HTR-8/SVneo (cell line): ENCODE data around the gene GABBR1.

Experiments
- DNase-seq: peaks from one replicate; pipeline ENCODE4 v3.0.0; 2011; ENCODE audit warnings: low spot score, mixed read lengths; ENCODE audit not compliant: insufficient read length
- FAIRE-seq: peaks from 2 replicates; lab custom pipeline; 2011; peaks lifted over from hg19 to GRCh38; lab: Jason Lieb, UNC

GABBR1 gene

GRCh38 chr6:29655658-29656057 is 22.7 kb upstream of the GABBR1 start:
- FAIRE-seq (no peak), DNase-seq (no peak)

- FAIRE-seq (no peak), DNase-seq (peak; percentile 62)
Observed at GRCh38 chr6:29653452-29654038, 20.6 kb upstream of the GABBR1 start.

DNA sequence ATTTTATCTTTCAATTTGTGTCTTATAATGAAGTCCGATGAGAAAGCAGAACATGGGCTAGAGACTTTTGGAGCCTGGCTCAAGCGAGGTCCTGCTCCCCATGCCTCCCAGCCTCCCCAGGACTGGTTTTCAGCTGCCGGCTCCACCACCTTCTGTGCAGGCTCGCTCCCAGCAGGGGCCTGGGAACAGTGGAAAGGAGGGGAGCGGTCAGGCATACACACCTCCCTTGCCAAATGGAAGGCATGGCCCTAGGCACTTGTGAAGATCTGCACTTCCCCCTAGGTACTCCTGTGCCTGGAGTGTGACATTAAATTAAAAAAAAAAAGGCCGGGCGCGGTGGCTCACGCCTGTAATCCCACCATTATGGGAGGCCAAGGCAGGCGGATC is 19.2 kb upstream of the GABBR1 start:
- DNase-seq (no peak), FAIRE-seq (no peak)

DNA sequence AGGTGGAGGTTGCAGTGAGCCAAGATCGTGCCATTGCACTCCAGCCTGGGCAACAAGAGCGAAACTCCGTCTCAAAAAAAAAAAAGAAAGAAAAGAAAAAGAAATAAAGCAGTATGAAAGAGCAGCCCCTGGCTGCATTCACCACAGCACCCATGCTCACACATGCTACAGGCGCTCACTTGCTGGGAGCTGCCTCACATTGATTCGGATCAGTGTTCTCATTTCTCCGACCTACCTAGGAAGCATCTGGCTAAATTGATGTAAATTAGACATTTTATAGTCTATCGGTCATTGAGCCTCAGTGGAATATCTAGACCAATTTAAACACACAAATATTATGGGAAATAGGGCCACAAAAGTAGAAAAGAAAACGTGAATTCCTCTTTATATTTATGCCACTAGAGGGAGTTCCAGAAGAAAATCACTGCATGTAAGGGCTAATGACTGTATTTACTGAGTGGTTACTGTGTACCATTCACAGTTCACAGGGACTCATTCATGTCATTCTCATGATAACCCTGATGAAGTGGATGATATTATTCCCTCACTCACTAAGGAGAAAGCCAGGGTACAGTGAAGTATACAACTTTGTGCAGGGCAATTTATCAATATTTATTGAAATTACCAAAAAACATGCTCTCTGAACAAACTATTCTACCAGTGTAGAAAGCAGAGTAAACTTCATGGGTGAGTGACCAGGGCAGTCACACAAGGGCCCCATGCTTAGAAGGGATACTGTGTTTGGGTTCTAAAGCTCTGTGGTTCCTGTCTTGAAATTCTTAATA is 18.6 kb upstream of the GABBR1 start:
- FAIRE-seq (no peak), DNase-seq (peak; percentile 56)

DNA sequence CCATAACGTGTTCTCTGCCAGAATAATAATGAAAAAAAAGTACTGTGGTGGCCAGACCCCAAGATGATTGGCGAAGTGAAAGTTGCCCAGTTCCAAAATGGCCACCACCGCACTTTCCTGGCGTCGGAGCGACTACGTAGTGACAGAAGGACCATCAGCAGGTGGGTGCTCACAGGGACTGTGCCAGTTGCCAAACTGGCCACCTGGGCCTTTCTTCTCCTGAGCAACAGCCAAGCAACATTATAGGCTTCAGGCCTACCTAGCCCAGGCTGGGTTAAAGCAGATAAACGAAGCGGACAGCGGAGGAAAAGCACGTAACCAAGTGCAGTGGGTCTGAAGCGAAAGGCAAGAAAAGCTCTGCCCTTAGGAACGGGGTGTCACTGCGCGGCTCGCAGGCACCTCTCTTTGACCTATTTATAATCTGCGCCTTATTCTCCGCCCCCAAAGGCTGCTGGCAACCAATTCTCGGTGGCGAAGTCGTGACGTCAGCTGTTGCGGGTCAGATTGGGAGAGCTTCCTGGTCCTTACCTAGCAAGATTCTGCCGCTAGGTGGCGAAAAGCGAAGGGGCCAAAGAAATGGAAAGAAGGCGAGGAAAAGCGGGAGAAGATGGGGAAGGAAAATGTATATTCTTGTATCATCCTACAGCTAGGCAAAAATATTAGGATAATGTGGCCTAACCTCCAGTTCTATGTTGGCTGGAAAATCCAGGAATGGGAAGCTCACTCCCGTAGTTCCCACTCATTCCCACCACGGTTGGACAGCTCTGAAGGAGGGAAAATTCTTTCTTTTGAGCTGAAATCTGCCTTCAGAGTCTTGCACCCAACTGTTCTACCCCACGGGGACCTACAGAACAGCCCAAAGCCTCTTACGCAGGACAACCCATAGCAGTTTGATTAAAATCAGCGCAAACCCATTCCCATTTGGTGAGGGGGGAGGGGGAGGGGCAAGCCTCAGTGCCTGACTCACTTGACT is 17.0 kb upstream of the GABBR1 start:
- peak; percentile 93 for FAIRE-seq
- DNase-seq: peak; percentile 97

- DNase-seq (no peak), FAIRE-seq (no peak)
Observed at GRCh38 chr6:29647927-29648642, 15.1 kb upstream of the GABBR1 start.

DNA sequence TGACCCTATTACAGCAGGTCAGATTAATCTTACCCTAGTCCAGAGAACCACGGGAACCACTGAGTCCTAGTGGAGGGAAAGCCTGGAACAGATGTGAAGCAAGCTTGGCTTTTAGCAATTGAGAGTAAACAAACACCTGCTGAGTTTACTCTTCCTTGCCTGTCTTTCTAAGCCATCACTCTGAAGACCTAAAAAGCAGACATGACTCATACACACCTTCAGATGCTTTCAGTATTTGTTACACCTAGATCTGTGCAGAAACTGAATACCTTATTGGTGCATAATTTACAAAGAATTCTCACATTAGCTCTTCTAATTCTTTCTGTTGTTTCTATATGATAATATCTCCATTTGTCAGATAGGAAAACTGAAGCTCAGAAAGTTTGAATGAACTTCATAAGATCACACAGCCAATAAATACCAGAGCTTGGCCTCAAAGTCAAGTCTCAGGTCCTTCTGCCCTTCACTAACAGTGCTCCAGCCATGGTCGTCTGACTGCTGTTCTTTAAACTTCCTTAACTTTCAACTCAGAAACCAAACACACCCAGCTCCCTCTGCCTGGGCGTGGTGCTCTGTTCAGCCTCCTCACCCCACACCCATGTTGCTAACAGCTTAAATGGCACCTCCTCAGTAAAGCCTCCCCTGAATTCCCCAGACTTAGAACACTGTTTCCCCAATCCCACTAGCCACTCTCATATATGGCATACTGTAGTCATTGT is 8.6 kb upstream of the GABBR1 start:
- FAIRE-seq: no peak
- no peak for DNase-seq

GRCh38 chr6:29637247-29637646 is 4.3 kb upstream of the GABBR1 start:
- FAIRE-seq: no peak
- no peak for DNase-seq

DNA sequence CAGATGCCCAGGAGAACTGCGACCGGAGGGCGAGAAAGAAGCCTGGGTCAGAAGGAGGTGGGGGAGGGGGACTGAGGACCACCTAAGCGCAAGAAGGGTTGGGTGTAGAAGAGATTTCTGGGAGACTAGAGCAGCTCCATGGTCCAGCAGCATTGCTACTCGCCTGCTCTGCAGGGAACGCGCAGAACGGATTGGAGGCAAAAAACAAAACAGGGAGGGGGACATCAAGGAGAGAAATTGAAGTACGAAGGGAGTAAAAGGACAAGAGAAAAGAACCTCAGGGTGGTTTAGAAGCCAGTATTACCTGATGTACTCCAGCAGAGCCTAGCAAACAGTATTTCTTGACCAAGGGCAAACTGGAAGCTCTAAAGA is 537 bp upstream of the GABBR1 start:
- DNase-seq: no peak
- FAIRE-seq: no peak

- peak; percentile 59 for DNase-seq
- FAIRE-seq: no peak
Observed at GRCh38 chr6:29631860-29632731, 887 bp downstream of the GABBR1 start.

DNA sequence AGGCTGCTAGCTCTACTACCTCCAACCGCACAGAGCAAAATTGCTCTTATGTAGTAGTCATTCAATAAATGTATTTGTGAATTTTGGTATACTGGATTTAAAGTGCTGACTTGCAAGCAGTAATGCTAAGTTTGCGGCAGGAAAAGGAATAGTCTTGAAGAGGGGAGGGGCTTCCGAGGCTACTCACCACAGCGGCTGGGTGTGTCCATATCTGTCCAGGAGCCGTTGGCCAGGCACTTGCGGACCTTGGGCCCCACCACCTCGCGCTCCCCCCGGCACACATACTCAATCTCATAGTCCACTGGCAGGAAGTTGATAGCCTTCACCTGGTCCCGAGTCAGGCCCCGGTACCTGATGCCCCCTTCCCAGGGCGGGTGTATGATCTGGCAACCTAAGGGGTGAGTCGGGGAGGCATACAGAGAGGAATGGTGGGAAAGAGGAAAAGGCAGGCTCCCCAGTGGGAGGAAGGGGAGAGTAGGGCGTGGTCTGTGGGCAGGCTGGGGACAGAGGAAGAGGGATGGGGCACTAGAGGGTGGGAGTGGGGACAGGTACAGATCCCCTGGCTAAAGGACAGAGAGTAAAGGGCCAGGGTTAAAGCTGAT is 1.7 kb downstream of the GABBR1 start:
- no peak for FAIRE-seq

DNA sequence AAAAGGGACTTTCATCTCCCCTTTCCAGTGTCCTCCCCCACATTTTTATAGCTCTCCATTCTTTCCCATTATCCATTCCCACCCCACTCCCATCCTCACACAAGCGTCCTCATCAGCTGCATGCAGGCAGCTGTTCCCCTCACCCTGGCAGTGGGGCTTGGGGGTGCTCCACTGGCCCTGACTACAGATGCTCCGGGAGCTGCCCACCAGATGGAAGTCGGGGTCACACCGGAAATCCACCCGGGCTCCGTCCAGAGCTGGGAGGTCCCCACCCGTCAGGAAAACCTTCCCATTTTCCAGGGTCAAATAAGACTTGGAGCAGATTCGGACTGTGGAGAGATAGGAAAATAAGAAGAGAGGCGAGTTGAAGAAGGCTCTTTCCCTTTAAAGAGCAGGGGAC is 2.7 kb downstream of the GABBR1 start:
- DNase-seq: no peak
- FAIRE-seq: no peak

More for the DNA sequence above, 1.7 kb downstream of the GABBR1 start:
- no peak for DNase-seq

DNA sequence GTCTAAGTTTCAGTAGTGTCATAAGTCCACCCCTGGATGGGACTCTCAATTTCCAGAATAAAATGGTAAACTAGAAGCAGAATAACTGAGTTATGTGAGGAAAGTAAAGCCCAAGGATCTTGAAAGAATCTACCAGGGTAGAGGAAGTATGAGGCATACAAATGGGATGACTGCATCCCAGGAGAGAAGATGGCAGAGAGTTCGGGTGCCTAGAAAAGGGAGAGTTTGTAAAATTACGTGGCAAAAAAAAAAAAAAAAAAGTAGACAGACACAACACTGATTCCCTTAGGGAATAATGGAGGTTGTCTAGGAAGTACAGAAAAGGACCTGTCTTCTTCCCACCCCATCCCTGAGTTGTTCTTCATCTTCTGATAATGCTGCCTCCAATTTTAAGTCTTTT is 3.4 kb downstream of the GABBR1 start:
- no peak for DNase-seq
- FAIRE-seq: no peak

DNA sequence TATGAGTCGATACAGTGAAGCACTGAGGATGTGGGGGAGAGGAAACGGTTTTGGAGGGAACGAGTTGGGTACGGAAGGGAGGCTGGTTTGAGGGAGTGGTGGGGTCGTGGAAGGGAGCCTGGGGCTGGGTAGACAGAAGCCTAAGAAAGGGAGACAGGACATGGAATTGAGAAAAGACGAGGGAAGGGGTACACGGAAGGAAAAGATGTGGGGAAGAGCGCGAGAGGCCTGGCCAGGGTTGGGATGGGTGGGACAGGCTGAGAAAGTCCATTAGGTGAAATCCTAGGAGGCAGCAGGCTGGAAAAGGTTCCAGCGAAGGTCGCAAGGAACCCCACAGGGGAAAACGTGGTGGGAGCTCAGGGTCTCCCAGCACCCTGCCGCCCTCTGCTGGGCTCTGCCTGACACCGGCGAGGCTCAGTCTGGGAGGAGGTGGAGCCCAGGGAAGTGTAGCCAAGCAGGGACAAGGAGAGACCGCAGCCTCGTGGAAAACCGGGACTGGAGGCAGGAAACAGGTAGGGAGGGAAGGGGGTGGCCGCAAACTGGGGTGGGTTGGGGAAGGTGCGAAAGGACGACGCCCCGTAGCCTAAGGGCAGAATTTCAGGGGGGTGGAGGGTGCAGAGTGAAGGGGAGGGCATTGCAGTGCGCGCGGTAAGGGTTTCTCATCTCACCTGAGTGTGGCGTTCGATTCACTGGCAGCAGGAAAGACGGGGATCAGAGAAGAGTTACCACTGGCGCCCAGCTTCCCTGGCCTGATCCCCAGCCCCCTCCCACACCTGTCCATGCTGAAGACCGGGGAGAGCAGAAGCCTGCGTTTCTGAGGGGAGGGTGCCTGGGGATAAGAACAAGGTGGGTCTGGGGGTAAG is 4.3 kb downstream of the GABBR1 start:
- FAIRE-seq: no peak

GRCh38 chr6:29627755-29628418 is 5.1 kb downstream of the GABBR1 start:
- FAIRE-seq: peak; percentile 92
- peak; percentile 90 for DNase-seq

More for the DNA sequence above, 4.3 kb downstream of the GABBR1 start:
- DNase-seq: peak; percentile 89

GRCh38 chr6:29626948-29627754 is 5.8 kb downstream of the GABBR1 start:
- FAIRE-seq (peak; percentile 77), DNase-seq (no peak)
